NCI-H1092 treated with DMSO at 0.1 percent for 48 hours (cell line): ENCODE measurements around the gene TGM1.
"Not testable (repeated sequence)": the region's sequence is repeated elsewhere in the genome, so short reads cannot be mapped to it uniquely, and the experiment has no call there.

Experiments
- DNase-seq: peaks from one replicate; lab custom pipeline; 2025; lab: John Stamatoyannopoulos, UW

TGM1 gene

DNA sequence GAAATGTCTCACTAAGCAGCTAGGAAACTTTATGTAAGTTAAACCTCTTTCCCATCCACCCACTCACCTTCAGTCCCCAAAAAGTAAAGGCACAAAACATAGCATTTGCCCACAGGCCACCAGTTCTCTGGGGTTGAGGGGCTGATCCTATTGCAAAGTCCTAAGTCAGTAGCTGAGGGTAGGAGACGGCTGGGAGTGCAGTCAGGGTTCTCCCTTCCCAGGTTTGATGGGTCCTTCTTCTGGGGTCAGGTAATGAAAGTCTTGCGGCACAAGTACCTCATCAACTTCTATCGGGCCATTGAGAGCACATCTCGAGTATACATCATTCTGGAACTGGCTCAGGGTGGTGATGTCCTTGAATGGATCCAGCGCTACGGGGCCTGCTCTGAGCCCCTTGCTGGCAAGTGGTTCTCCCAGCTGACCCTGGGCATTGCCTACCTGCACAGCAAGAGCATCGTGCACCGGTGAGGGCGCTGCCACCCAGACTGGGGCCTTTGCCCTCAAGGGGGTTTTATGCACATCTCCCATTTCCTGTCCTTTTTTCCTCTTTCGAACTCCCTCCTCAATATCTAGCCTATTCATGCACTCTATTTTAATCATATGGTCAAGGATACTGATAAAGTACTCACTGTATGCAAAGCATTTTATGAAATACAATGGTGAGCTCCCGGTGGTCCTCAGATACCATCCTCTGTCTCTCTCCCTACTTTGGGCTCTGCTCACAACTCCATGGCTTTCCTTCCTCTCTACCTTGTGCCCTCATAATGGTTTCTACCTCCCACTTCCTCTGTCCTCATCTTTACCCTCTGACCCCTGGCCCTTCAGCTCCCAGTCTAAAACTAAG is 56.5 kb downstream of the TGM1 start:
- no peak for DNase-seq

DNA sequence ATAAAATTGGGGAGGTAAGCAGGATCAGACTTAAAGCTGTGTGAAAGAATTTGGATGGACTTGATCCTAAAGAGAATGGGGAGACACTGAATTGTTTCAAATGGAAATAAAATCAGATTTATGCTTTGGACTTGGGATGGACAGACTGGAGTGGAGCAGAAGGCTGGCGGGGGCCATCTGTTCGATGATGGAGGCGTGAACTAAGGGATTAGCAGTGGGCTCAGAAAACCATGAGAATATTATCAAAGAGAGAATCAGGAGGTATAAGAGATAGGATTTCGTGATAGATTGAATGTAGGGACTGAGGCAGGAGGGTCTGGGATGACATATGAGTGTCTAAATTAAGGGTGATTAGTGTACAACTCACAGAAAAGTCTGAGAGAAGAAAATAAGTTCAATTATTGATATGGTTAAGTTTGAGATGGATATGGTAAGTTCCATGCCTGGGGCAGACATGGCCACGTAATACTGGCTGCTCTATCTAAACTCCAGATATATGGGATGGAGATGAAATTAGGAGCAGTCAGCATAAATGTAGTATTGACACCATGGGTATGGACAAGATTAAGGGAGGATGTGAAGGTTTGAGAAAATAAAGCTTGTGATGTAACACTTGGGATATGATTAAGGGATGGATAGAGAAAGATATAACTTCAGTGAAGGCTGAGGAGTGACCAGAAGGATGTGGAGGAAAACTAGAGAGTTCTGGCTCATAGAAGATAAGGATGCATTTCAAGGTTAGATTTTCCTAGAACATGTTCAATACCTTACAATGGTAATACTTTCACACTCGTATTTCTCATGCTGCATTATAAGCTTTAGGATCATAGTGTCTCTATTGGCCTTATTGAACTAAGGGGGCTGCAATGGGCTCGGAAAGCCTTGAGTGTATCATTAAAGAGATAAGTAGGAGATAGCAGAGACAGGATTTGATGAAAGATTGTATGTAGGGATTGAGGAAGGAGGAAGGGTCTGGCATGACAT is 58.5 kb downstream of the TGM1 start:
- DNase-seq: no peak

DNA sequence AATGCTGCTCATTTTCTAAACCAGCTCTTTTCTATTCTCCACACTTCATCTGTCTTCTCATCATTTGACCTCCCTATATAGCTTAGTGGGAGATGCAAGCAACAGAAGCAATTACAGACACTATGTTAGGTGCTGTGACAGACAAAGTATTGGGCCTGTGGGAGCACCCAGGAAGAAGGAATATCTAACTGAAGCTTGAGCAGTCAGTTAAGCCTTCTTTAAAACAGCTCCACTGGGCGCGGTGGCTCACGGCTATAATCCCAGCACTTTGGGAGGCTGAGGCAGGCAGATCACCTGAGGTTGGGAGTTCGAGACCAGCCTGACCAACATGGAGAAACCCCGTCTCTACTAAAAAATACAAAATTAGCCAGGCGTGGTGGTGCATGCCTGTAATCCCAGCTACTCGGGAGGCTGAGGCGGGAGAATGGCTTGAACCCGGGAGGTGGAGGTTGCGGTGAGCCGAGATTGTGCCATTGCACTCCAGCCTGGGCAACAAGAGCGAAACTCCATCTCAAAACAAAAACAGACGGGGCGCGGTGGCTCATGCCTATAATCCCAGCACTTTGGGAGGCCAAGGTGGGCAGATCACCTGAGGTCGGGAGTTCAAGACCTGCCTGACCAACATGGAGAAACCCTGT is 59.6 kb downstream of the TGM1 start:
- DNase-seq: not testable (repeated sequence)

DNA sequence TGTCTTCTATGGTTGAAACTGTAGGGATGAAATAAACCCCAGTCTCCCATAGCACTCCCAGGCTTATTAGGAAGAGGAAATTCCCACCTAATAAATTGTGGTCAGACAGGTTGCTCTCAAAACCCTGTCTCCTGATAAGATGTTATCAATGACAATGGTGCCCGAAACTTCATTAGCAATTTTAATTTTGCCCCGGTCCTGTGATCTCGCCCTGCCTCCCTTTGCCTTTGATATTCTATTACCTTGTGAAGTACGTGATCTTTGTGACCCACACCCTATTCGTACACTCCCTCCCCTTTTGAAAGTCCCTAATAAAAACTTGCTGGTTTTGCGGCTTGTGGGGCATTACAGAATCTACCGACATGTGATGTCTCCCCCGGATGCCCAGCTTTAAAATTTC is 60.4 kb downstream of the TGM1 start:
- DNase-seq: not testable (repeated sequence)
